Measurements from ENCODE around the gene MAGEC2. TPM values are rescaled to one million over a fixed set of nuclear protein-coding genes. Genes with fewer than 3 reads are reported as not detected.

MAGEC2 gene
- total and polyA plus RNA-seq, 10 donors: not detected

DNA sequence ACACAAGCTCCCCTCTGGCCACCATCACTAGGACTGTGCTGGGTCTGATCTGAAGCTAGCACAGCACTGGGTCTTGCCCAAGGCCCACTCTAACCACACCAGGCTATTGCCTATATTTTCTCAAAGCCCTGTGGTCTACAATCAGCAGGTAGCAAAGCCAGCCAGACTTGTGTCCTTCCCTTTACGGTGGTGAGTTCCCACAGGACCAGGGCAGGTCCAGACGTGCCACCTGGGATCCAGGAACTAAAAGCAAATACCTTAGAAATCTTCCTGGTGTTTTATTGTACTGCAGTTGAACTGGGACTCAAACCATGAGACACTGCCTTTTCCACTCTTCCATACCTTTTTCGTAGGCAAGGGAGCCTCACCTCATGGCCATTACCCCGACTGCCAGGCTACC lies 9.0 kb upstream of the MAGEC2 start:
- Histone ChIP-seq H3K36me3 (no peaks in the 10 kb centered on the region), H3K4me3 (no peak overlapping the region), H3K9me3 (no peaks in the 10 kb centered on the region), H3K27ac (no peak overlapping the region), H3K27me3 (replicated peaks in 1 of 7) (no peaks in the 10 kb centered on the region), H3K4me1 (no peaks in the 10 kb centered on the region)
- 71 to 100% (median 79%) methylated on average over 2 to 4 of the region's 4 CpGs for WGBS, 5 donors
- TF ChIP-seq POLR2AphosphoS5 (IDR thresholded peaks at IDR 0.05) (no peak), POLR2A (IDR thresholded peaks at IDR 0.05) (no peak)
- TF ChIP-seq, protein P1, sequence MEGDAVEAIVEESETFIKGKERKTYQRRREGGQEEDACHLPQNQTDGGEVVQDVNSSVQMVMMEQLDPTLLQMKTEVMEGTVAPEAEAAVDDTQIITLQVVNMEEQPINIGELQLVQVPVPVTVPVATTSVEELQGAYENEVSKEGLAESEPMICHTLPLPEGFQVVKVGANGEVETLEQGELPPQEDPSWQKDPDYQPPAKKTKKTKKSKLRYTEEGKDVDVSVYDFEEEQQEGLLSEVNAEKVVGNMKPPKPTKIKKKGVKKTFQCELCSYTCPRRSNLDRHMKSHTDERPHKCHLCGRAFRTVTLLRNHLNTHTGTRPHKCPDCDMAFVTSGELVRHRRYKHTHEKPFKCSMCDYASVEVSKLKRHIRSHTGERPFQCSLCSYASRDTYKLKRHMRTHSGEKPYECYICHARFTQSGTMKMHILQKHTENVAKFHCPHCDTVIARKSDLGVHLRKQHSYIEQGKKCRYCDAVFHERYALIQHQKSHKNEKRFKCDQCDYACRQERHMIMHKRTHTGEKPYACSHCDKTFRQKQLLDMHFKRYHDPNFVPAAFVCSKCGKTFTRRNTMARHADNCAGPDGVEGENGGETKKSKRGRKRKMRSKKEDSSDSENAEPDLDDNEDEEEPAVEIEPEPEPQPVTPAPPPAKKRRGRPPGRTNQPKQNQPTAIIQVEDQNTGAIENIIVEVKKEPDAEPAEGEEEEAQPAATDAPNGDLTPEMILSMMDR (IDR thresholded peaks at IDR 0.05 in 8 of 11, conservative IDR thresholded peaks at IDR 0.05 in 3 of 11): no peak
- DNase-seq: no peak
- intact Hi-C loops (cut with DNase I; ENCODE audit: low total_unique reads): no loop called here

DNA sequence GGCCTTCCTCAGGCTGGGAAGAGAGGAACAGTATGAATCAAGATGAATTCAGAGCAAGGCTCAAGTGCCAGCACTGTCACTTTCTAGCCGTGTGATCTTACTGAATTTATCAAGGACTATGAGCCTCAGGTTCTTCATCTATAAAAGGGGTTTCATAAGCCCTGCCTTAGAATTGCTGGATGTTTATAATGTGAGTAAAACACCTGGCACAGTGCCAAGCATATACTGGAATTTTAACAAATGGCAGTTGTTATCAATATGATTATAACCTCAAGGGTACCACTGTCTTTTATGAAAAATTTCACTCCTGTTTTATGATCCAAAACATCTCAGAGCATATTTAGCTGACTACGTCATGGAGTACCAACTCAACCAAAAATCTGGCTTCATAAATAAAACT lies 4.0 kb downstream of the MAGEC2 start:
- H3K4me1 ChIP-seq: no peaks in the 10 kb centered on the region
- no peak overlapping the region for H3K4me3 ChIP-seq
- no peak overlapping the region for H3K27ac ChIP-seq
- WGBS, 5 donors: 79 to 98% (median 85%) methylated on average over 2 of the region's 2 CpGs
- DNase-seq: no peak
- intact Hi-C loops (cut with DNase I; ENCODE audit: low total_unique reads): no loop called here
- H3K9me3 ChIP-seq: peaks cover 0 to 4% (median 0%) of the 10 kb centered on the region in 8 donors
- TF ChIP-seq POLR2AphosphoS5 (IDR thresholded peaks at IDR 0.05) (no peak), POLR2A (IDR thresholded peaks at IDR 0.05) (no peak)
- TF ChIP-seq, protein P1 (IDR thresholded peaks at IDR 0.05 in 8 of 11, conservative IDR thresholded peaks at IDR 0.05 in 3 of 11): no peak
- no peaks in the 10 kb centered on the region for H3K36me3 ChIP-seq
- no peaks in the 10 kb centered on the region for H3K27me3 ChIP-seq (replicated peaks in 1 of 7)

DNA sequence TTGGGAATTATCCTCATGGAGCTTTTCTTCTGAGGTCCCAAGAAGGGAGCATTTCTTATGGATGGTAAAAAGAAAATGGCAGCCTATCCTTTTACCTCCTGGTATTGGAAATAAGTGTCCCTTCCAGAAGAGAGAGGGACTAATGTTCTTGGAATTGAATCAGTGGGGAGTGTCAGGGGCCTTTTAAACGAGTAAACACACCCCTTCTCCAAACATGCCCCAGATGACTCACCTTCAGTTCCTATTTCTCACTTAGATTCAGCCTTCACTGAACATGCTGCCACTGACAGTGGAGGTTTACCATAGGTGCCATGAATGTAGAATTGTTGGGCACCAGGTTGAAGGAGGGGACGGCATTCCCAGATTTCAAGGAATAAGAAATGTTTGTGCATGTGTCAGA lies 19.0 kb downstream of the MAGEC2 start:
- WGBS, 5 donors: 42 to 73% (median 60%) methylated on average over 2 of the region's 2 CpGs
- no peak overlapping the region for H3K4me3 ChIP-seq
- no peaks in the 10 kb centered on the region for H3K4me1 ChIP-seq
- intact Hi-C loops (cut with DNase I; ENCODE audit: low total_unique reads): no loop called here
- no peak overlapping the region for H3K27ac ChIP-seq
- no peaks in the 10 kb centered on the region for H3K27me3 ChIP-seq (replicated peaks in 1 of 7)
- no peak for DNase-seq
- H3K9me3 ChIP-seq: no peaks in the 10 kb centered on the region
- no peaks in the 10 kb centered on the region for H3K36me3 ChIP-seq
- TF ChIP-seq POLR2A (IDR thresholded peaks at IDR 0.05) (no peak), POLR2AphosphoS5 (IDR thresholded peaks at IDR 0.05) (no peak)

DNA sequence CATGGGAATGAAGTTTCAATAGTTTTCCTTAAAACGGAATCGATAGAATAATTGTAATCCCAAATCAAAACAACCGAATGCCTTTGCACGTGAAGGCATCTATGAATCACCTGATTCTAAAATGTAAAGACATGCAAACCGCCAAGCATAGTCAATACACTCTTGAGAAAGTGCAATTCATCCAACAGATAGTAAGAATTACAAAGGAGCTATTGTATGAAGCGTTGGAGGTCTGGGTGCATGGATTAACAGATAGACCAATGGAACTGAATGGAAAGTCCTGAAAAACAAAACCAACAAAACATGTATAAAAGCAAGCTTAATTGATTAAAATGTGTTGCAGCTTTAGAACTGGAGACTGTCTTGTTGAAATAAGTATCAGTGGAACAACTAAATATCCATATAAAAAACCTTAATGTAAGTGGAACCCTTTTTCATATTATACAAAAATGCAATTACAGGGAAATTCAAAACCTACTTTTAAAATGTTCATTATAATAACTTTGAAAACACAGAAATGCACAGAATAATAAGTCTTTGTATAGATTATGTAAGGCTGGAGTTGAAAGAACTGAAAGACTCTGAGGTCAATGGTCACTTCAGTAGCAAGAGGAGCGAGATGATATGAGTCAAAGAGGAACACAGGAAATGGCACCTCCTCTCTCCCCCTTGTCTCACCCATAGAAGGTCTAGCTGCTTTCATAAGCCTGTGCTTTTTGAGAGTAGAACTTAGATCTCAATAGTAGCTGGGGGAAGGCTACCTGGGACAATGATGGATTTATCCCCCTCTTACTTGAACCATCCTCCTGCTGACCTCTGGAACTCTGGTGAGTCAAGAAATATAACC lies 20.1 kb downstream of the MAGEC2 start:
- DNase-seq: no peak
- no peak overlapping the region for H3K4me3 ChIP-seq
- WGBS, 5 donors: 77 to 89% (median 80%) methylated on average over 7 of the region's 7 CpGs
- no peaks in the 10 kb centered on the region for H3K27me3 ChIP-seq (replicated peaks in 1 of 7)
- no peaks in the 10 kb centered on the region for H3K4me1 ChIP-seq
- intact Hi-C loops (cut with DNase I; ENCODE audit: low total_unique reads): no loop called here
- no peaks in the 10 kb centered on the region for H3K36me3 ChIP-seq
- no peaks in the 10 kb centered on the region for H3K9me3 ChIP-seq
- TF ChIP-seq POLR2A (IDR thresholded peaks at IDR 0.05) (no peak), POLR2AphosphoS5 (IDR thresholded peaks at IDR 0.05) (no peak)
- TF ChIP-seq, protein P1 (IDR thresholded peaks at IDR 0.05 in 8 of 11, conservative IDR thresholded peaks at IDR 0.05 in 3 of 11): no peak
- no peak overlapping the region for H3K27ac ChIP-seq
